GM19463 (cell line): ENCODE results near the gene RHBDD3.
"Not testable (repeated sequence)": the region's sequence is repeated elsewhere in the genome, so short reads cannot be mapped to it uniquely, and the experiment has no call there.

Source experiments
- ATAC-seq: cut with Tn5 transposase; IDR thresholded peaks from one replicate; pipeline ENCODE4 v1.9.1; 2021; ENCODE audit warnings: mild to moderate bottlenecking, moderate library complexity; ENCODE audit not compliant: unreplicated experiment

The RHBDD3 gene

GRCh38 chr22:29219409-29219782 is 48.4 kb downstream of the RHBDD3 start:
- not testable (repeated sequence) for ATAC-seq

- no peak for ATAC-seq
Measured at GRCh38 chr22:29218758-29219408, 48.9 kb downstream of the RHBDD3 start.

- ATAC-seq, result no peak
Measured at GRCh38 chr22:29217827-29218757, 49.7 kb downstream of the RHBDD3 start.

DNA sequence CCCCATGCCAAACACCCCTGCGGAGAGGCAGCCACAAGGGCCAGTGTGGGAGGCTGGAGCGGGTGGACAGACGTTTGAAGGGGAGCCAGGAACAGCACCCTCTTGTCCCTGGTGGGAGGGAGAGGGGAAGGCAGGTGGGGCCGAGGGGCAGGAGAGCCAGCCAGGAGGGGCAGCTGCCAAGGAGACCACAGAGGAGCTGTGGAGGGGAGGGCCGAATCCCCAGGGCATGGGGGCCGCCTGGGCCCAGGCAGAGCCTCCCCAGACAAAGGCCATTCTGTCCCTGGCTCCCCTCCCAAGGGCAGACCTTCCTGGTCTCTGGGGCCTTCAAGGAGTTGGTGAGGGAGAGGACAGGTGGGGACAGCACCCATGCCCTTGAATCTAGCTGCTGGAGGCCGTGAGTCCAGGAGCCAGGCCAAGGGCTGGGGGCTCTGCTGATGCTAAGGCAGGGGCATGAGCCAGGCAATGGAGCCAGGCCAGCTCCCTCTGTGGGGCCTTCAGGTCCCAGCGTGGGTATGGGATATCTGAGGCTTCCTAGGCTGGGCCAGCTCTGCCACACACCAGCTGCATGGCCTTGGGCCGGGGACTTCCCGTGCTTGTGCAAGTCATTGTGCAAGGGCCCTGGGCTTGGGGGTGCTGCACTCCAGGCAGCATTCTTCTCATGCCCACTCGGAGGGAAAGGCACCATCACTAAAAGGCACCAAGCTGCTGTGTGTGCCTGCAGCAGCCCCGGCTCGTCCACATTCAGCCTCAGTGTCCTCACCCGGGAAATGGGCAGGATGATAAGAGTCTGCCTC is 50.7 kb downstream of the RHBDD3 start:
- ATAC-seq, result no peak

GRCh38 chr22:29216011-29216872 is 51.5 kb downstream of the RHBDD3 start:
- ATAC-seq, result no peak

- no peak for ATAC-seq
Measured at GRCh38 chr22:29215012-29215860, 52.5 kb downstream of the RHBDD3 start.

DNA sequence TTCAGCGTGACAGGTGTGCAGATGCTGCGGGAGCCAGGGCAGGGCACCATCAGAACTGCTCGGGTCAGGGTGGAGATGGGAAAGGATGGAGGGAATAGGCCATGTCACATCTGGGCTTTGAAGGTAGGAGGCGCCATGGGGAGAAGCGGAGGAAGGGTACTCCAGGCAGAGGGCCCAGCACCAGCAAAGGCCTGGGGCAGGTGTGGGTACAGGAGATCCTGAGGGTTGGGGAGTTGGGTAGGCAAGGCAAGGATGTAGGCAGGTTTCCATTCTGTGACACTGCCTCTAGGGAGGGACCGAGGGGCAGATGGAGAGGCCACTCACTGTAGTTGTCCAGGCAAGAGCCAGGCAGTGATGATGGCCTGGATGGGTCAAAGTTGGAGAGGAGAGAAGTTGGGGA is 53.5 kb downstream of the RHBDD3 start:
- ATAC-seq, result no peak

DNA sequence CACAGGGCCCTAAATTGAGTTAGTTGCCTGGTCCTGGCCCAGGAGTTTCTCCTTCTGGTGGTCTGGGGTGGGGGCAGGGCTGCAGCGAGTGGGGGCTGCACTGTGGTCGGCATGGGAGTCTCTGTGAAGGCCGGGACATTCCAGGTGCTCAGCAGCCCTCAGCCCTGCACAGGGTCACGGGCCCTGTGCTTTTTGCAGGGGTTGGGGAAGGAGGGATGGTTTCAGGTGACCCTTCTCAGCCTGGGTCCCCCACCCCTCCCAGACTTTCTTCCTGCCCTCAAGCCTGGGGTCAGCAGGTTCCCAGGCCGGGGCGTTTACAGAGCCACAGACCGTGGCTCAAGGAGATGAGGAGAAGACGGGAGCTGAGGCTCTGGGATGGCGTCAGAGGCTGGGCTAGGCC is 54.3 kb downstream of the RHBDD3 start:
- ATAC-seq, result no peak

- no peak for ATAC-seq
Measured at GRCh38 chr22:29212743-29213142, 55.0 kb downstream of the RHBDD3 start.

DNA sequence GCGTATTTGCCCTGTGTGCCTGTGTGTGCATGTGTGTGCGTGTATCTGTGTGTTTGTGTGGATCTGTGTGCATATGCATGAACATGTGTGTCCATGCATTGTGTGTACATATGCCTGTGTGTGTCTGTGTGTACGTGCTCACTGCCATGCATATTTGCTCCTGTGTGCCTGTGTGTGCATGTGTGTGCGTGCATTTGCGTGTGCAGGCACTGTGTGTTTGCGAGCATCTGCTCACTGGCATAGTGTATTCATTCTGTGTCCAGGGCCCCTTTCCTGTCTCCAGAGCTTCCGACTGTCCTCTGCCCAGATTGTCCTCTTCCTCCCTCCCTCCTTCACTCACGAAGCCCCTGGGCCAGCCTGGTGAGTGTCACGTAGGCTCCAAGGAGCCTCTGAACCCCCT is 56.3 kb downstream of the RHBDD3 start:
- no peak for ATAC-seq

GRCh38 chr22:29211066-29211465 is 56.7 kb downstream of the RHBDD3 start:
- ATAC-seq, result no peak
